ENCODE measurements around the gene WIPF2. TPM values are rescaled to one million over a fixed set of nuclear protein-coding genes. Genes with fewer than 3 reads are reported as not detected.
"Not testable (repeated sequence)": the region's sequence is repeated elsewhere in the genome, so short reads cannot be mapped to it uniquely, and the experiment has no call there.

WIPF2 gene
- total RNA-seq, 1 experiment from 2014 or later = 30.4 TPM

DNA sequence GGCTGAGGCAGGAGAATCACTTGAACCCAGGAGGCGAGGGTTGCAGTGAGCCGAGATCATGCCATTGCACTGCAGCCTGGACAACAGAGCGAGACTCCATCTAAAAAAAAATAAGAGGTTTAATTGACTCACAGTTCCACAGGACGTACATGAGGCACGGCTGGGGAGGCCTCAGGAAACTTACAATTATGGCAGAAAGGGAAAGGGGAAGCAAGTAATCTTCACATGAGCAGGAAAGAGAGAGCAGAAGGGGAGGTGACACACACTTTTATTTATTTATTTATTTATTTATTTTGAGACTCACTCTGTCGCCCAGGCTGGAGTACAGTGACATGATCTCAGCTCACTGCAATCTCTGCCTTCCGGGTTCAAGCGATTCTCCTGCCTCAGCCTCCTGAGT is 12.9 kb upstream of the WIPF2 start:
- H3K9me2 ChIP-seq (ENCODE audit: insufficient read depth); H3K4me2 ChIP-seq (ENCODE audit: low read length); DNase-seq (ENCODE audit: low read depth, low spot score); H3K36me3 ChIP-seq (ENCODE audit: control insufficient read depth in 1 of 2, insufficient read depth in 2 of 2, low read length in 2 of 2); POLR2A ChIA-PET; H3K9me3 ChIP-seq (ENCODE audit: control insufficient read depth in 1 of 2, insufficient read depth in 1 of 2, low read depth in 1 of 2, low read length in 2 of 2); H3K27ac ChIP-seq (ENCODE audit: low read depth, low read length); H3K4me3 ChIP-seq (replicated peaks in 1 of 2; ENCODE audit: low read depth in 1 of 2, low read length in 2 of 2); BruUV-seq (replicated peaks); intact Hi-C loops (cut with micrococcal nuclease); H3K27me3 ChIP-seq (ENCODE audit: insufficient read depth, low read length); H3K79me2 ChIP-seq (ENCODE audit: insufficient read depth, low read length); RAD21 ChIA-PET (ENCODE audit: low non-redundant PET in 1 of 2, low total read pairs in 2 of 2, uncharacterized antibody in 2 of 2, unreplicated experiment in 2 of 2); H3K9ac ChIP-seq (ENCODE audit: low read length); H2AFZ ChIP-seq (ENCODE audit: low read depth, low read length, poor library complexity, severe bottlenecking); H3K4me1 ChIP-seq (ENCODE audit: control insufficient read depth in 1 of 2, insufficient read depth in 2 of 2, low read length in 2 of 2); ATAC-seq; H4K20me1 ChIP-seq (ENCODE audit: insufficient read depth): not testable (repeated sequence)
- CTCF ChIA-PET = interaction anchor here (0.7 kb wide), 1 partner anchor 353 kb away, joined by 5 read pairs; no protein-coding TSS in a partner anchor

DNA sequence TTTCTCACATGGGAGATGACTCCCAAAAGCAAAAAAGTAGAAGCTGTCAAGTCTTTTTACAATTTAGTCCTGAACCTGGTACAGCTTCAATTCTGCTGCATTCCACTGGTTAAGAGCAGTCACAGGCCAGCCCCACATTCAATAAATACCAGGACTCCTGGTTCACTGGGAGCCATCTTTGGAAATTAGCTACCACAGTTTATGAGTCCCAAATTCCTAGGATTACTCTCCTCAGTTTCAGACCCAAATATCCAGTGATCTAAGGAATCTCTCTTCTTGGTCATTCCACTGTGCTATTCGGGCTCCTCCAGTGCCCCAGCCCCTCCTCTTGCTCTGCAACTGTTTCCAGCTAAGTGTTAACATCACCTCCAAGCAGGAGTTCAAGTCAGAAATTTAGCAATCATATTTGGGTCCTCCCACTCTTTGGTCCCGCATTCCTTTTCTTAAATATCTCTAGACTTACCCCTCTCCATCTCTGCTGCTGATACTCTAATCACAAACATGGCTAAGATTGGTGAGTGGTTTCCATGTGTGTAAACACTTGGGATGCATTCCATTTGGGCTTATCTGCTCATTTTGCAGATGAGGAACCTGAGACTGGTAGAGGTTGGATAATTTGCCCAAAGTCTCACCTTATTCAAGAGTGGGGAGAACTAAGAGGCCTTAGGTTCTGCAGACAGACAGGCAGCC is 9.6 kb upstream of the WIPF2 start:
- no peaks in the 10 kb centered on the region for H3K79me2 ChIP-seq (ENCODE audit: insufficient read depth, low read length)
- no peak for ATAC-seq
- CTCF ChIA-PET = interaction anchor here (0.6 kb wide), 1 partner anchor 28 kb away, joined by 4 read pairs; no protein-coding TSS in a partner anchor
- H3K27me3 ChIP-seq (ENCODE audit: insufficient read depth, low read length) = no peaks in the 10 kb centered on the region
- no peak overlapping the region for H2AFZ ChIP-seq (ENCODE audit: low read depth, low read length, poor library complexity, severe bottlenecking)
- no peaks in the 10 kb centered on the region for H3K36me3 ChIP-seq (ENCODE audit: control insufficient read depth in 1 of 2, insufficient read depth in 2 of 2, low read length in 2 of 2)
- no peaks in the 10 kb centered on the region for H3K9me2 ChIP-seq (ENCODE audit: insufficient read depth)
- H3K9me3 ChIP-seq (ENCODE audit: control insufficient read depth in 1 of 2, insufficient read depth in 1 of 2, low read depth in 1 of 2, low read length in 2 of 2) = no peaks in the 10 kb centered on the region
- H3K4me1 ChIP-seq (ENCODE audit: control insufficient read depth in 1 of 2, insufficient read depth in 2 of 2, low read length in 2 of 2) = peaks cover 9 to 15% of the 10 kb centered on the region in 2 experiments
- no peak overlapping the region for H3K4me3 ChIP-seq (replicated peaks in 1 of 2; ENCODE audit: low read depth in 1 of 2, low read length in 2 of 2)
- H3K4me2 ChIP-seq (ENCODE audit: low read length) = no peak overlapping the region
- POLR2A ChIA-PET = interaction anchor here (0.6 to 1.1 kb wide), 2 partner anchors 97 to 109 kb away, joined by 3 read pairs; partner anchors contain the start of gene NR1D1
- no peak overlapping the region for H3K27ac ChIP-seq (ENCODE audit: low read depth, low read length)
- BruUV-seq (replicated peaks) = no TSS peak
- no peaks in the 10 kb centered on the region for H4K20me1 ChIP-seq (ENCODE audit: insufficient read depth)
- RAD21 ChIA-PET (ENCODE audit: low non-redundant PET in 1 of 2, low total read pairs in 2 of 2, uncharacterized antibody in 2 of 2, unreplicated experiment in 2 of 2) = no interaction called here
- no peak for DNase-seq (ENCODE audit: low read depth, low spot score)
- intact Hi-C loops (cut with micrococcal nuclease) = no loop called here
- no peak overlapping the region for H3K9ac ChIP-seq (ENCODE audit: low read length)
- TF ChIP-seq CBX3 (IDR thresholded peaks at IDR 0.05; ENCODE audit: low read depth) (no peak), SRF (IDR thresholded peaks at IDR 0.05; ENCODE audit: low read depth) (no peak), ZNF274 (IDR thresholded peaks at IDR 0.05; ENCODE audit: low read depth, low read length) (no peak), TCF7L2 (IDR thresholded peaks at IDR 0.05; ENCODE audit: borderline replicate concordance, extremely low read depth, insufficient read depth, insufficient read length) (no peak)
- TF ChIP-seq, protein P1, sequence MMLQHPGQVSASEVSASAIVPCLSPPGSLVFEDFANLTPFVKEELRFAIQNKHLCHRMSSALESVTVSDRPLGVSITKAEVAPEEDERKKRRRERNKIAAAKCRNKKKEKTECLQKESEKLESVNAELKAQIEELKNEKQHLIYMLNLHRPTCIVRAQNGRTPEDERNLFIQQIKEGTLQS (IDR thresholded peaks at IDR 0.05) = no peak
- TF ChIP-seq, protein P2, sequence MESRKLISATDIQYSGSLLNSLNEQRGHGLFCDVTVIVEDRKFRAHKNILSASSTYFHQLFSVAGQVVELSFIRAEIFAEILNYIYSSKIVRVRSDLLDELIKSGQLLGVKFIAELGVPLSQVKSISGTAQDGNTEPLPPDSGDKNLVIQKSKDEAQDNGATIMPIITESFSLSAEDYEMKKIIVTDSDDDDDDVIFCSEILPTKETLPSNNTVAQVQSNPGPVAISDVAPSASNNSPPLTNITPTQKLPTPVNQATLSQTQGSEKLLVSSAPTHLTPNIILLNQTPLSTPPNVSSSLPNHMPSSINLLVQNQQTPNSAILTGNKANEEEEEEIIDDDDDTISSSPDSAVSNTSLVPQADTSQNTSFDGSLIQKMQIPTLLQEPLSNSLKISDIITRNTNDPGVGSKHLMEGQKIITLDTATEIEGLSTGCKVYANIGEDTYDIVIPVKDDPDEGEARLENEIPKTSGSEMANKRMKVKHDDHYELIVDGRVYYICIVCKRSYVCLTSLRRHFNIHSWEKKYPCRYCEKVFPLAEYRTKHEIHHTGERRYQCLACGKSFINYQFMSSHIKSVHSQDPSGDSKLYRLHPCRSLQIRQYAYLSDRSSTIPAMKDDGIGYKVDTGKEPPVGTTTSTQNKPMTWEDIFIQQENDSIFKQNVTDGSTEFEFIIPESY (IDR thresholded peaks at IDR 0.05; ENCODE audit: extremely low read depth, insufficient replicate concordance, low read length) = no peak

DNA sequence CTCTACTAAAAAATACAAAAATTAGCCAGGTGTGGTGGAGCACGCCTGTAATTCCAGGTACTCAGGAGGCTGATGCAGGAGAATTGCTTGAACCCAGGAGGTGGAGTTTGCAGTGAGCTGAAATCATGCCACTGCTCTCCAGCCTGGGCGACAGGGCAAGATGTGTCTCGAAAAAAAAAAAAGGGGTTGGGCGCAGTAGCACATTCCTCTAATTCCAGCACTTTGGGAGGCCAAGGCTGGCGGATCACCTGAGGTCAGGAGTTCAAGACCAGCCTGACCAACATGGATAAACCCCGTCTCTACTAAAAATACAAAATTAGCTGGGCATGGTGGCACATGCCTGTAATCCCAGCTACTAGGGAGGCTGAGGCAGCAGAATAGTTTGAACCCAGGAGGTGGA is 5.2 kb upstream of the WIPF2 start:
- intact Hi-C loops (cut with micrococcal nuclease); H3K36me3 ChIP-seq (ENCODE audit: control insufficient read depth in 1 of 2, insufficient read depth in 2 of 2, low read length in 2 of 2); RAD21 ChIA-PET (ENCODE audit: low non-redundant PET in 1 of 2, low total read pairs in 2 of 2, uncharacterized antibody in 2 of 2, unreplicated experiment in 2 of 2); H3K27me3 ChIP-seq (ENCODE audit: insufficient read depth, low read length); H2AFZ ChIP-seq (ENCODE audit: low read depth, low read length, poor library complexity, severe bottlenecking); H3K9ac ChIP-seq (ENCODE audit: low read length); H3K79me2 ChIP-seq (ENCODE audit: insufficient read depth, low read length); DNase-seq (ENCODE audit: low read depth, low spot score); POLR2A ChIA-PET; BruUV-seq (replicated peaks); H3K9me2 ChIP-seq (ENCODE audit: insufficient read depth); H3K9me3 ChIP-seq (ENCODE audit: control insufficient read depth in 1 of 2, insufficient read depth in 1 of 2, low read depth in 1 of 2, low read length in 2 of 2); H3K4me3 ChIP-seq (replicated peaks in 1 of 2; ENCODE audit: low read depth in 1 of 2, low read length in 2 of 2); H4K20me1 ChIP-seq (ENCODE audit: insufficient read depth); H3K27ac ChIP-seq (ENCODE audit: low read depth, low read length); ATAC-seq: not testable (repeated sequence)
- H3K4me2 ChIP-seq (ENCODE audit: low read length) = peak overlapping the region; percentile 49
- CTCF ChIA-PET = interaction anchor here (0.7 kb wide), 1 partner anchor 101 kb away, joined by 4 read pairs; no protein-coding TSS in a partner anchor
- H3K4me1 ChIP-seq (ENCODE audit: control insufficient read depth in 1 of 2, insufficient read depth in 2 of 2, low read length in 2 of 2) = peaks cover 9 to 23% of the 10 kb centered on the region in 2 experiments

Measured in HCT116 (cell line).